ENCODE data around the gene BNIP3.

The BNIP3 gene

DNA sequence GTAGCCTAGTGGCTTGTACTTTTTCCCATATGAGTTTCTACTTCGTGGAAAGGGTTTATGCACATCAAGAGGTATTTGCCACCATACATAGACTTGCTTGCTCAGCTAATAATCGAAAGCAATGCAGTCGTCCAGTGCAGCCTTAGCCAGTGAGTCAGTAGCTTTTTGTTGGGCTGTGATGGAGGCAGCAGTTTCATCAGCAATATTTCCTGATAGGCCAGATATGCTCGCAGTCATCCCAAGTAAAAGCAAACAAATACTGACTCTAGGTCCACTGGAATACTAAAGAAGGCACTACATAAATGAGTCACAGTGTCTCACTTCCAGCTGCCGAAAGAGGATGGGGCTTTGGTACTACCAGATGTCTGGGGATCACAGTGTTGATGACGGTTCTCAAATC, 2.1 kb upstream of the BNIP3 start:
- no peak for DNase-seq
- Histone ChIP-seq H3K4me3 (no peak overlapping the region), H3K27ac (no peak overlapping the region), H3K9me3 (no peaks in the 10 kb centered on the region), H3K4me1 (peaks cover 0 to 26% (median 14%) of the 10 kb centered on the region in 4 donors), H3K27me3 (no peaks in the 10 kb centered on the region), H3K36me3 (no peaks in the 10 kb centered on the region)
- intact Hi-C loops (cut with DNase I; ENCODE audit: low total_unique reads): loop anchor here (2.0 kb wide), 1 partner anchor 83 kb away; the partner anchor contains the start of gene PPP2R2D
- no peak for TF ChIP-seq CTCF (IDR thresholded peaks at IDR 0.05)

GRCh38 chr10:131982796-131983195, 1.1 kb upstream of the BNIP3 start:
- H3K4me3 ChIP-seq: peak overlapping the region; percentile 93
- intact Hi-C loops (cut with DNase I; ENCODE audit: low total_unique reads): loop anchor here (2.0 kb wide), 1 partner anchor 82 kb away; the partner anchor contains the start of gene PPP2R2D
- no peak for TF ChIP-seq CTCF (IDR thresholded peaks at IDR 0.05)
- H3K9me3 ChIP-seq: no peaks in the 10 kb centered on the region
- H3K27me3 ChIP-seq: no peaks in the 10 kb centered on the region
- H3K4me1 ChIP-seq: peaks cover 0 to 28% (median 14%) of the 10 kb centered on the region in 4 donors
- no peaks in the 10 kb centered on the region for H3K36me3 ChIP-seq
- no peak for DNase-seq
- H3K27ac ChIP-seq: peak overlapping the region; percentile 57 to 66

GRCh38 chr10:131982185-131982756, 548 bp upstream of the BNIP3 start:
- no peak for TF ChIP-seq CTCF (IDR thresholded peaks at IDR 0.05)
- intact Hi-C loops (cut with DNase I; ENCODE audit: low total_unique reads): loop anchor here (2.0 kb wide), 1 partner anchor 81 kb away; the partner anchor contains the start of gene PPP2R2D
- no peak for DNase-seq

DNA sequence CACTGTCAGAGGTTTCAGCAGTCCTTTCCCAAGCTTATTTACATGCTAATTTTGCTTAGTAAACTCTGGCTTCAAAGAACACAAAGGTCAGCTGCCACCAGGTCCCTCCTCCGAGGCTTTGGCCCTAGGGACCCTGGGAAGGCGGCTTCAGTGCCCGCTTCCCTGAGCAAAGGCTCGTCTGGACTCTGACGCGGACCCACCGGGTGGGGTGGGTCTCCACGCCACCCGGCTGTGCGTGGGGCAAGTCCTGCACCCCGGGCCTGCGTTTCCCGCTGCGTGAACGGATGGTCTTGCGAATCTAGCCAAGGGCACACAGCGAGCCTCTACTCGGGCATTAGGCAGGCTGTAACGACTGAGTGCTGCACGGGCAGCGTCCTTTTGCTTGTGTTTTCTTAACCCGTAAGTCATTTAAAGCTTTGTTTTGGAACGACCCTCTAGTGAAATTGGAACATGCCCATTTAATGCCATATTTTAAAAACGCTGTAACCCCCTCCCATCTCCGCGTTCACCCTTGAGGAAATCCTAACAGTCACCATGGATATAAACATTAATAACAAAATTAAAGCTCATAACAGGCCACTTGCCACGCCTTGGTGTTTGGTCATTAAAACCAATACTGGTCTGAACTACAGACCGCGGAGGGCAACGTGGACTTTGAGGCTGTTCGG, 828 bp downstream of the BNIP3 start:
- H3K9me3 ChIP-seq: no peaks in the 10 kb centered on the region
- DNase-seq: peak in 1 of 2 donors; percentile 71
- peaks cover 0 to 28% (median 14%) of the 10 kb centered on the region in 4 donors for H3K4me1 ChIP-seq
- no peaks in the 10 kb centered on the region for H3K27me3 ChIP-seq
- H3K36me3 ChIP-seq: no peaks in the 10 kb centered on the region
- TF ChIP-seq CTCF (IDR thresholded peaks at IDR 0.05): no peak
- H3K27ac ChIP-seq: peak overlapping the region; percentile 72 to 82
- H3K4me3 ChIP-seq: peak overlapping the region; percentile 93
- intact Hi-C loops (cut with DNase I; ENCODE audit: low total_unique reads): no loop called here

More at GRCh38 chr10:131982185-131982756, 548 bp upstream of the BNIP3 start:
- Histone ChIP-seq H3K27me3 (no peaks in the 10 kb centered on the region), H3K9me3 (no peaks in the 10 kb centered on the region), H3K36me3 (no peaks in the 10 kb centered on the region), H3K4me1 (peaks cover 0 to 28% (median 14%) of the 10 kb centered on the region in 4 donors), H3K27ac (peak overlapping the region; percentile 57 to 66), H3K4me3 (peak overlapping the region; percentile 93)

DNA sequence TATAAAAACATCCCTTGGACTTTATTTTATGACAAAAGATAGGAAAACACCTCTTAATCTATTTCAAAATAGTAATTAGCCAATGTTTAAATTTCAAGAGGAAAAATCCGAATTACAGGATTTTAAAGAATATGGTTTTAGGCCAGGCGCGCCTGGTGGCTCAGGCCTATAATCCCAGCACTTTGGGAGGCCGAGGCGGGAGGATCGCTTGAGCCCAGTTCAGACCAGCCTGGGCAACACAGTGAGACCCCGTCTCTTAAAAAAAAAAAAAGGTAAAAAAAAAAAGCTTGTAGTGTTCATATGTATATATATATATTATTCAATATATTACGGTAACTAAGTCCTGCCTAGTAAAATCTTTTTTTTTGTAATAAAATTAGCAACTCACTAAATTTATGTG, 1.4 kb downstream of the BNIP3 start:
- DNase-seq: peak in 1 of 2 donors; percentile 19
- Histone ChIP-seq H3K4me3 (peak overlapping the region; percentile 31 to 93), H3K36me3 (no peaks in the 10 kb centered on the region), H3K4me1 (peaks cover 0 to 28% (median 14%) of the 10 kb centered on the region in 4 donors), H3K27ac (peak overlapping the region in 1 of 2 donors; percentile 9), H3K9me3 (no peaks in the 10 kb centered on the region), H3K27me3 (no peaks in the 10 kb centered on the region)
- intact Hi-C loops (cut with DNase I; ENCODE audit: low total_unique reads): no loop called here
- TF ChIP-seq CTCF (IDR thresholded peaks at IDR 0.05): no peak

Data from tibial artery (tissue), 4 donors.